MM.1S (cell line): ENCODE data around the gene GPR137.

Source experiments
- DNase-seq: peaks from one replicate; pipeline ENCODE4 v3.0.0-alpha.2; 2015
- H2AFZ ChIP-seq: fragments of 300-600 bp; sonication (generic); 2 replicates; pipeline ENCODE4 v1.6.0; 2016; ENCODE audit warnings: antibody characterized with exemption, low read length
- H3F3A ChIP-seq: fragments of 300-600 bp; sonication (generic); 2 replicates; pipeline ENCODE4 v1.6.1; 2016; ENCODE audit warnings: mild to moderate bottlenecking, antibody characterized with exemption, low read length, moderate library complexity, mixed read lengths; ENCODE audit not compliant: insufficient read depth
- H3K27ac ChIP-seq: fragments of 300-600 bp; sonication (generic); 2 replicates; pipeline ENCODE4 v1.5.1; 2016; ENCODE audit warnings: mild to moderate bottlenecking, low read length
- H3K27me3 ChIP-seq: fragments of 300-600 bp; sonication (generic); replicated peaks from 2 replicates; pipeline ENCODE4 v1.6.0; 2016; ENCODE audit warnings: low read length; ENCODE audit not compliant: insufficient read depth
- H3K36me3 ChIP-seq: fragments of 300-600 bp; sonication (generic); replicated peaks from 2 replicates; pipeline ENCODE4 v1.6.1; 2016; ENCODE audit warnings: mild to moderate bottlenecking, low read length, mixed read lengths; ENCODE audit not compliant: insufficient read depth
- H3K4me1 ChIP-seq: fragments of 300-600 bp; sonication (generic); 2 replicates; pipeline ENCODE4 v1.6.1; 2016; ENCODE audit warnings: low read length, mixed read lengths
- H3K4me2 ChIP-seq: fragments of 300-600 bp; sonication (generic); 2 replicates; pipeline ENCODE4 v1.6.0; 2016; ENCODE audit warnings: low read depth, low read length
- H3K4me3 ChIP-seq: fragments of 300-600 bp; sonication (generic); 2 replicates; pipeline ENCODE4 v1.5.1; 2016; ENCODE audit warnings: low read length, mixed read lengths
- H3K79me2 ChIP-seq: fragments of 300-600 bp; sonication (generic); 2 replicates; pipeline ENCODE4 v1.6.1; 2016; ENCODE audit warnings: mixed run types, low read length, mixed read lengths
- H3K9ac ChIP-seq: fragments of 300-600 bp; sonication (generic); 2 replicates; pipeline ENCODE4 v1.6.1; 2016; ENCODE audit warnings: low read length, mixed read lengths
- H3K9me2 ChIP-seq: fragments of 300-600 bp; sonication (generic); replicated peaks from 2 replicates; pipeline ENCODE4 v1.6.1; 2016; ENCODE audit warnings: mild to moderate bottlenecking, low read length, mixed read lengths; ENCODE audit not compliant: insufficient read depth
- H3K9me3 ChIP-seq: fragments of 300-600 bp; sonication (generic); replicated peaks from 2 replicates; pipeline ENCODE4 v1.6.1; 2016; ENCODE audit warnings: mild to moderate bottlenecking, low read length, mixed read lengths; ENCODE audit not compliant: insufficient read depth
- H4K20me1 ChIP-seq: fragments of 300-600 bp; sonication (generic); 2 replicates; pipeline ENCODE4 v1.6.1; 2016; ENCODE audit warnings: mild to moderate bottlenecking, low read length, moderate library complexity, mixed read lengths; ENCODE audit not compliant: insufficient read depth
- EZH2 ChIP-seq: fragments of 300-600 bp; sonication (generic); optimal IDR thresholded peaks from 2 replicates; pipeline ENCODE3; 2017; ENCODE audit warnings: low read depth, mild to moderate bottlenecking, antibody characterized with exemption, low read length, mixed read lengths
- EZH2phosphoT487 ChIP-seq: fragments of 300-600 bp; sonication (generic); IDR thresholded peaks from 2 replicates; pipeline ENCODE4 v1.6.1; 2018; ENCODE audit warnings: antibody characterized with exemption, low read length
- TF ChIP-seq, protein P1 (sequence below): fragments of 300-600 bp; sonication (generic); IDR thresholded peaks from 2 replicates; pipeline ENCODE4 v1.5.1; 2016; ENCODE audit warnings: antibody characterized with exemption, low read length, mixed read lengths

Gene GPR137

GRCh38 chr11:64303109-64304031 is 17.7 kb downstream of the GPR137 start:
- no peaks in the 10 kb centered on the region for H3K9me3 ChIP-seq
- peak overlapping the region; percentile 76 for H3K4me3 ChIP-seq
- DNase-seq, result no peak
- peaks cover 24% of the 10 kb centered on the region for H3K4me1 ChIP-seq
- H3F3A ChIP-seq, result peaks cover 24% of the 10 kb centered on the region
- peaks cover 30% of the 10 kb centered on the region for H3K27me3 ChIP-seq
- peak overlapping the region; percentile 99 for H3K9ac ChIP-seq
- H3K4me2 ChIP-seq, result peak overlapping the region; percentile 82
- H4K20me1 ChIP-seq, result no peaks in the 10 kb centered on the region
- H3K79me2 ChIP-seq, result peaks cover 26% of the 10 kb centered on the region
- TF ChIP-seq, protein P1, sequence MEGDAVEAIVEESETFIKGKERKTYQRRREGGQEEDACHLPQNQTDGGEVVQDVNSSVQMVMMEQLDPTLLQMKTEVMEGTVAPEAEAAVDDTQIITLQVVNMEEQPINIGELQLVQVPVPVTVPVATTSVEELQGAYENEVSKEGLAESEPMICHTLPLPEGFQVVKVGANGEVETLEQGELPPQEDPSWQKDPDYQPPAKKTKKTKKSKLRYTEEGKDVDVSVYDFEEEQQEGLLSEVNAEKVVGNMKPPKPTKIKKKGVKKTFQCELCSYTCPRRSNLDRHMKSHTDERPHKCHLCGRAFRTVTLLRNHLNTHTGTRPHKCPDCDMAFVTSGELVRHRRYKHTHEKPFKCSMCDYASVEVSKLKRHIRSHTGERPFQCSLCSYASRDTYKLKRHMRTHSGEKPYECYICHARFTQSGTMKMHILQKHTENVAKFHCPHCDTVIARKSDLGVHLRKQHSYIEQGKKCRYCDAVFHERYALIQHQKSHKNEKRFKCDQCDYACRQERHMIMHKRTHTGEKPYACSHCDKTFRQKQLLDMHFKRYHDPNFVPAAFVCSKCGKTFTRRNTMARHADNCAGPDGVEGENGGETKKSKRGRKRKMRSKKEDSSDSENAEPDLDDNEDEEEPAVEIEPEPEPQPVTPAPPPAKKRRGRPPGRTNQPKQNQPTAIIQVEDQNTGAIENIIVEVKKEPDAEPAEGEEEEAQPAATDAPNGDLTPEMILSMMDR, result no peak
- TF ChIP-seq EZH2 (no peak), EZH2phosphoT487 (no peak)
- H2AFZ ChIP-seq, result no peak overlapping the region
- peak overlapping the region; percentile 99; the same call in 1 of the 2 replicates for H3K27ac ChIP-seq
- no peaks in the 10 kb centered on the region for H3K36me3 ChIP-seq
- no peaks in the 10 kb centered on the region for H3K9me2 ChIP-seq

GRCh38 chr11:64304032-64304315 is 18.3 kb downstream of the GPR137 start:
- H3K4me3 ChIP-seq, result peak overlapping the region; percentile 76
- DNase-seq, result no peak
- peaks cover 24% of the 10 kb centered on the region for H3F3A ChIP-seq
- H3K9ac ChIP-seq, result peak overlapping the region; percentile 99
- peaks cover 26% of the 10 kb centered on the region for H3K79me2 ChIP-seq
- peaks cover 24% of the 10 kb centered on the region for H3K4me1 ChIP-seq
- H3K9me2 ChIP-seq, result no peaks in the 10 kb centered on the region
- 0 out of 2 replicates have a peak overlapping the region, but pooled peaks have one; percentile 1 for H2AFZ ChIP-seq
- peaks cover 24% of the 10 kb centered on the region for H3K27me3 ChIP-seq
- no peaks in the 10 kb centered on the region for H3K36me3 ChIP-seq
- H3K4me2 ChIP-seq, result peak overlapping the region; percentile 82
- no peaks in the 10 kb centered on the region for H3K9me3 ChIP-seq
- TF ChIP-seq, protein P1, result no peak
- TF ChIP-seq EZH2phosphoT487 (no peak), EZH2 (no peak)
- H4K20me1 ChIP-seq, result no peaks in the 10 kb centered on the region
- peak overlapping the region; percentile 99 for H3K27ac ChIP-seq

GRCh38 chr11:64304316-64305072 is 18.8 kb downstream of the GPR137 start:
- TF ChIP-seq EZH2phosphoT487 (no peak), EZH2 (no peak)
- TF ChIP-seq, protein P1, result peak; percentile 96
- peak; percentile 96 for DNase-seq
- Histone ChIP-seq H4K20me1 (no peaks in the 10 kb centered on the region), H3K9ac (peak overlapping the region; percentile 99), H3K36me3 (no peaks in the 10 kb centered on the region), H3K4me2 (peak overlapping the region; percentile 82), H3K27ac (peak overlapping the region; percentile 99), H3K9me2 (no peaks in the 10 kb centered on the region), H3K9me3 (no peaks in the 10 kb centered on the region), H3F3A (peaks cover 24% of the 10 kb centered on the region), H3K4me3 (peak overlapping the region; percentile 76), H3K27me3 (peaks cover 19% of the 10 kb centered on the region), H2AFZ (peak overlapping the region; percentile 20; the same call in 1 of the 2 replicates), H3K79me2 (peaks cover 29% of the 10 kb centered on the region), H3K4me1 (peaks cover 24% of the 10 kb centered on the region)
